ENCODE results near the gene R3HDM4.

- TF ChIP-seq POLR2AphosphoS5 (IDR thresholded peaks at IDR 0.05; ENCODE audit: low read length) (no peak), FOXM1 (IDR thresholded peaks at IDR 0.05; ENCODE audit: low read depth, low read length) (no peak), FOXK2 (IDR thresholded peaks at IDR 0.05) (no peak), TCF7 (IDR thresholded peaks at IDR 0.05; ENCODE audit: borderline replicate concordance) (no peak), IRF4 (IDR thresholded peaks at IDR 0.05; ENCODE audit: low read depth, low read length) (no peak), ATF7 (IDR thresholded peaks at IDR 0.05; ENCODE audit: low read depth) (no peak), RBBP5 (conservative IDR thresholded peaks at IDR 0.05) (no peak), SUPT20H (IDR thresholded peaks at IDR 0.05; ENCODE audit: borderline replicate concordance, control insufficient read depth, low read depth, low read length) (no peak), RFX5 (IDR thresholded peaks at IDR 0.05; ENCODE audit: low read depth, low read length) (no peak), JUNB (IDR thresholded peaks at IDR 0.05) (no peak), MYC (IDR thresholded peaks at IDR 0.05; ENCODE audit: insufficient read depth, insufficient read length, insufficient replicate concordance, low read length, severe bottlenecking) (no peak)
- TF ChIP-seq, protein P1, sequence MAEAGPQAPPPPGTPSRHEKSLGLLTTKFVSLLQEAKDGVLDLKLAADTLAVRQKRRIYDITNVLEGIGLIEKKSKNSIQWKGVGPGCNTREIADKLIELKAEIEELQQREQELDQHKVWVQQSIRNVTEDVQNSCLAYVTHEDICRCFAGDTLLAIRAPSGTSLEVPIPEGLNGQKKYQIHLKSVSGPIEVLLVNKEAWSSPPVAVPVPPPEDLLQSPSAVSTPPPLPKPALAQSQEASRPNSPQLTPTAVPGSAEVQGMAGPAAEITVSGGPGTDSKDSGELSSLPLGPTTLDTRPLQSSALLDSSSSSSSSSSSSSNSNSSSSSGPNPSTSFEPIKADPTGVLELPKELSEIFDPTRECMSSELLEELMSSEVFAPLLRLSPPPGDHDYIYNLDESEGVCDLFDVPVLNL (IDR thresholded peaks at IDR 0.05; ENCODE audit: low read depth, low read length), result no peak
- TF ChIP-seq, protein P2, sequence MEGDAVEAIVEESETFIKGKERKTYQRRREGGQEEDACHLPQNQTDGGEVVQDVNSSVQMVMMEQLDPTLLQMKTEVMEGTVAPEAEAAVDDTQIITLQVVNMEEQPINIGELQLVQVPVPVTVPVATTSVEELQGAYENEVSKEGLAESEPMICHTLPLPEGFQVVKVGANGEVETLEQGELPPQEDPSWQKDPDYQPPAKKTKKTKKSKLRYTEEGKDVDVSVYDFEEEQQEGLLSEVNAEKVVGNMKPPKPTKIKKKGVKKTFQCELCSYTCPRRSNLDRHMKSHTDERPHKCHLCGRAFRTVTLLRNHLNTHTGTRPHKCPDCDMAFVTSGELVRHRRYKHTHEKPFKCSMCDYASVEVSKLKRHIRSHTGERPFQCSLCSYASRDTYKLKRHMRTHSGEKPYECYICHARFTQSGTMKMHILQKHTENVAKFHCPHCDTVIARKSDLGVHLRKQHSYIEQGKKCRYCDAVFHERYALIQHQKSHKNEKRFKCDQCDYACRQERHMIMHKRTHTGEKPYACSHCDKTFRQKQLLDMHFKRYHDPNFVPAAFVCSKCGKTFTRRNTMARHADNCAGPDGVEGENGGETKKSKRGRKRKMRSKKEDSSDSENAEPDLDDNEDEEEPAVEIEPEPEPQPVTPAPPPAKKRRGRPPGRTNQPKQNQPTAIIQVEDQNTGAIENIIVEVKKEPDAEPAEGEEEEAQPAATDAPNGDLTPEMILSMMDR (IDR thresholded peaks at IDR 0.05 in 2 of 3, conservative IDR thresholded peaks at IDR 0.05 in 1 of 3; ENCODE audit: control insufficient read depth in 2 of 3, extremely low read depth in 1 of 3, insufficient read depth in 1 of 3, low read depth in 3 of 3, low read length in 3 of 3), result no peak
Observed at GRCh38 chr19:881385-882071, 31.5 kb downstream of the R3HDM4 start.

Data from GM12878 (cell line).